ENCODE measurements around the gene PINK1.
"Not testable (repeated sequence)": the region's sequence is repeated elsewhere in the genome, so short reads cannot be mapped to it uniquely, and the experiment has no call there.

PINK1 gene

GRCh38 chr1:20648438-20648837, 15.2 kb downstream of the PINK1 start:
- no peak for DNase-seq

GRCh38 chr1:20648946-20649345, 15.7 kb downstream of the PINK1 start:
- no peak for DNase-seq

- DNase-seq = no peak
Measured at GRCh38 chr1:20652300-20652699, 19.0 kb downstream of the PINK1 start.

- no peak for DNase-seq
Measured at GRCh38 chr1:20654104-20654690, 20.9 kb downstream of the PINK1 start.

- DNase-seq = no peak
Measured at GRCh38 chr1:20657024-20657423, 23.8 kb downstream of the PINK1 start.

GRCh38 chr1:20658166-20658915, 25.1 kb downstream of the PINK1 start:
- DNase-seq = no peak

GRCh38 chr1:20660363-20660762, 27.1 kb downstream of the PINK1 start:
- DNase-seq = peak; percentile 22

GRCh38 chr1:20660847-20661206, 27.6 kb downstream of the PINK1 start:
- peak; percentile 32 for DNase-seq

GRCh38 chr1:20661207-20662109, 28.2 kb downstream of the PINK1 start, which contains the start of gene DDOST:
Gene DDOST, minus strand, starts transcription at chr1:20661369. Its CDS starts 19 bp downstream, at chr1:20661350.
- peak; percentile 98 for DNase-seq

- DNase-seq = no peak
Measured at GRCh38 chr1:20662110-20662475, 28.8 kb downstream of the PINK1 start.

GRCh38 chr1:20663365-20663764, 30.1 kb downstream of the PINK1 start:
- no peak for DNase-seq

GRCh38 chr1:20663969-20664715, 30.9 kb downstream of the PINK1 start:
- no peak for DNase-seq

GRCh38 chr1:20665726-20666125, 32.5 kb downstream of the PINK1 start:
- DNase-seq = peak; percentile 19

- no peak for DNase-seq
Measured at GRCh38 chr1:20666146-20666545, 32.9 kb downstream of the PINK1 start.

GRCh38 chr1:20666804-20667203, 33.5 kb downstream of the PINK1 start:
- DNase-seq = no peak

- DNase-seq = no peak
Measured at GRCh38 chr1:20668581-20668980, 35.3 kb downstream of the PINK1 start.

- DNase-seq = no peak
Measured at GRCh38 chr1:20670936-20671335, 37.7 kb downstream of the PINK1 start.

- no peak for DNase-seq
Measured at GRCh38 chr1:20672265-20672632, 39.0 kb downstream of the PINK1 start.

- not testable (repeated sequence) for DNase-seq
Measured at GRCh38 chr1:20673626-20674025, 40.4 kb downstream of the PINK1 start.

- peak; percentile 29 for DNase-seq
Measured at GRCh38 chr1:20678599-20678998, 45.3 kb downstream of the PINK1 start.

GRCh38 chr1:20680269-20680668, 47.0 kb downstream of the PINK1 start:
- DNase-seq = no peak

GRCh38 chr1:20681999-20682398, 48.7 kb downstream of the PINK1 start:
- no peak for DNase-seq

Data from suppressor macrophage treated with lipopolysaccharide for 4 hours (primary cell).